IMR-90 (cell line): ENCODE measurements around the gene ACSF2. TPM values are rescaled to one million over a fixed set of nuclear protein-coding genes. Genes with fewer than 3 reads are reported as not detected.

Experiments used
- ATAC-seq: fragments of 200-7000 bp; cut with Tn5 transposase; 2 replicates; pipeline ENCODE4 v1.9.1; 2020; ENCODE audit warnings: low read depth, mild to moderate bottlenecking, moderate library complexity
- BruUV-seq: library from RNA; stranded (reverse); fragments of 400-500 nt; replicated peaks from 2 replicates; lab custom pipeline; 2021; lab: Mats Ljungman, UMichigan
- CTCF ChIA-PET: fragments of 300-600 bp; formaldehyde crosslinking; extraction: SDS; loops from one replicate; lab custom pipeline; 2021; ENCODE audit warnings: antibody characterized with exemption; lab: Yijun Ruan, JAX
- POLR2A ChIA-PET: fragments of 300-600 bp; sonication (Branson Sonifier 250); formaldehyde crosslinking; loops from one replicate; lab custom pipeline; 2022; ENCODE audit warnings: antibody characterized with exemption; ENCODE audit not compliant: unreplicated experiment; lab: Charles Lee
- DNase-seq: peaks from one replicate; pipeline ENCODE4 v3.0.0; 2013
- H2AFZ ChIP-seq: replicated peaks from 2 replicates; pipeline ENCODE3; 2013; ENCODE audit warnings: low read length, mild to moderate bottlenecking; ENCODE audit not compliant: poor library complexity
- H2AK5ac ChIP-seq: 2 replicates; pipeline ENCODE4 v1.6.1; 2013; ENCODE audit warnings: low read depth, low read length, inconsistent platforms
- H2AK9ac ChIP-seq: replicated peaks from 2 replicates; pipeline ENCODE3; 2013; ENCODE audit warnings: mild to moderate bottlenecking, low read depth, low read length, moderate library complexity; ENCODE audit not compliant: poor library complexity
- H2BK120ac ChIP-seq: 2 replicates; pipeline ENCODE4 v1.6.1; 2013; ENCODE audit warnings: low read depth, low read length, inconsistent platforms
- H2BK15ac ChIP-seq: 3 replicates; pipeline ENCODE4 v1.6.1; 2013; ENCODE audit warnings: low read depth, low read length, inconsistent platforms
- H2BK20ac ChIP-seq: 2 replicates; pipeline ENCODE4 v1.6.1; 2013; ENCODE audit warnings: low read depth, mild to moderate bottlenecking, inconsistent platforms, low read length, moderate library complexity
- H2BK5ac ChIP-seq: 2 replicates; pipeline ENCODE4 v1.6.1; 2013; ENCODE audit warnings: mild to moderate bottlenecking, low read depth, low read length, inconsistent platforms; ENCODE audit not compliant: poor library complexity, severe bottlenecking
- H3K14ac ChIP-seq: replicated peaks from 2 replicates; pipeline ENCODE4 v1.6.1; 2013; ENCODE audit warnings: low read depth, low read length, inconsistent platforms
- H3K18ac ChIP-seq: 2 replicates; pipeline ENCODE4 v1.6.1; 2013; ENCODE audit warnings: low read depth, low read length, control low read depth
- H3K23ac ChIP-seq: 2 replicates; pipeline ENCODE4 v1.6.1; 2013; ENCODE audit warnings: low read depth, low read length, inconsistent platforms
- H3K27ac ChIP-seq: 2 replicates; pipeline ENCODE4 v1.5.1; 2013; ENCODE audit warnings: mild to moderate bottlenecking, control low read depth, low read length; ENCODE audit not compliant: insufficient read depth
- H3K27me3 ChIP-seq: 2 replicates; pipeline ENCODE4 v1.6.1; 2013; ENCODE audit warnings: low read length; ENCODE audit not compliant: control insufficient read depth, insufficient read depth
- H3K36me3 ChIP-seq: 2 replicates; pipeline ENCODE4 v1.6.1; 2013; ENCODE audit warnings: low read length, mixed read lengths; ENCODE audit not compliant: control insufficient read depth, insufficient read depth
- H3K4ac ChIP-seq: 2 replicates; pipeline ENCODE4 v1.6.1; 2013; ENCODE audit warnings: low read depth, low read length, inconsistent platforms
- H3K4me1 ChIP-seq: 2 replicates; pipeline ENCODE4 v1.6.1; 2013; ENCODE audit warnings: low read length, mixed read lengths; ENCODE audit not compliant: control insufficient read depth, insufficient read depth
- H3K4me2 ChIP-seq: 2 replicates; pipeline ENCODE4 v1.6.1; 2013; ENCODE audit warnings: low read depth, mild to moderate bottlenecking, control low read depth, low read length, moderate library complexity
- H3K4me3 ChIP-seq: 2 replicates; pipeline ENCODE4 v1.5.1; 2013; ENCODE audit warnings: low read depth, mild to moderate bottlenecking, control low read depth, low read length, moderate library complexity; ENCODE audit not compliant: insufficient read depth
- H3K56ac ChIP-seq: 2 replicates; pipeline ENCODE4 v1.6.1; 2013; ENCODE audit warnings: low read length, inconsistent platforms; ENCODE audit not compliant: insufficient read depth; ENCODE audit errors: extremely low read depth
- H3K79me1 ChIP-seq, 2 experiments: 2 replicates each; pipeline ENCODE4 v1.6.1; 2013; ENCODE audit warnings: low read length in 2 of 2, inconsistent platforms in 1 of 2, low read depth in 1 of 2
- H3K9ac ChIP-seq: 2 replicates; pipeline ENCODE4 v1.6.1; 2013; ENCODE audit warnings: low read depth, low read length, control low read depth
- H3K9me1 ChIP-seq: 2 replicates; pipeline ENCODE4 v1.6.1; 2013; ENCODE audit warnings: low read length, inconsistent platforms; ENCODE audit not compliant: insufficient read depth
- H3K9me3 ChIP-seq: 2 replicates; pipeline ENCODE4 v1.6.1; 2013; ENCODE audit warnings: low read length; ENCODE audit not compliant: control insufficient read depth, insufficient read depth
- H4K20me1 ChIP-seq: 2 replicates; pipeline ENCODE4 v1.6.1; 2013; ENCODE audit warnings: low read length, inconsistent platforms; ENCODE audit not compliant: insufficient read depth
- H4K5ac ChIP-seq: 2 replicates; pipeline ENCODE4 v1.6.1; 2013; ENCODE audit warnings: mild to moderate bottlenecking, low read depth, low read length, control low read depth
- H4K8ac ChIP-seq, 2 experiments: 2 replicates each; pipeline ENCODE4 v1.6.1; 2013; ENCODE audit warnings: low read depth in 2 of 2, low read length in 2 of 2, control low read depth in 1 of 2, inconsistent platforms in 1 of 2
- H4K91ac ChIP-seq: 2 replicates; pipeline ENCODE4 v1.6.1; 2013; ENCODE audit warnings: low read depth, low read length, inconsistent platforms; ENCODE audit not compliant: insufficient read depth
- BHLHE40 ChIP-seq: fragments of 150-350 bp; IDR thresholded peaks from 2 replicates; pipeline ENCODE4 v1.6.1; 2016; ENCODE audit warnings: mild to moderate bottlenecking, low read depth, low read length
- CTCF ChIP-seq: conservative IDR thresholded peaks from 2 replicates; pipeline ENCODE4 v1.5.1; 2012; ENCODE audit warnings: mild to moderate bottlenecking, low read depth, low read length, improper control_type of control experiment
- MAZ ChIP-seq: IDR thresholded peaks from 2 replicates; pipeline ENCODE4 v1.6.1; 2012; ENCODE audit warnings: low read depth, mild to moderate bottlenecking, low read length, improper control_type of control experiment, moderate library complexity, borderline replicate concordance
- SMC3 ChIP-seq: fragments of 150-350 bp; IDR thresholded peaks from 2 replicates; pipeline ENCODE4 v1.6.1; 2016; ENCODE audit warnings: low read depth, mild to moderate bottlenecking, antibody characterized with exemption, low read length, moderate library complexity
- WGBS, 2 experiments: methylation state at CpG; one replicate each; pipeline versions ENCODE4 v1.1.5 to v1.1.7; 2013; ENCODE audit warnings: missing lambda C conversion rate in 2 of 2; ENCODE audit not compliant: insufficient read length in 1 of 2; ENCODE audit errors: extremely low coverage in 2 of 2; 5-methylcytosine and 5-hydroxymethylcytosine counted together
- dilution Hi-C: fragments of 300-500 bp; cut with HindIII; formaldehyde crosslinking; loops from one replicate; pipeline ENCODE4 v1.14.3; 2018; ENCODE audit warnings: low sequenced_read_pairs; ENCODE audit not compliant: unreplicated experiment
- in situ Hi-C: fragments of 300-500 bp; cut with MboI; formaldehyde crosslinking; loops from 3 replicates; pipeline ENCODE4 v1.14.3; 2019; ENCODE audit warnings: low sequenced_read_pairs, inconsistent platforms, mixed read lengths
- intact Hi-C: fragments of 100-400 bp; cut with micrococcal nuclease; formaldehyde crosslinking; loops from 2 replicates; pipeline ENCODE4 v1.10.0; 2022
- polyA plus RNA-seq, 3 experiments: library from polyadenylated mRNA; depleted of rRNA; stranded (reverse); fragments of >200 nt; gene quantifications; 2 replicates each; pipeline ENCODE4 v1.2.3, GENCODE V29; 2012; ENCODE audit warnings: low replicate concordance in 1 of 3
- total RNA-seq: library from RNA; depleted of rRNA; stranded (reverse); fragments of >200 nt; gene quantifications from 2 replicates; pipeline ENCODE4 v1.2.3, GENCODE V29; 2012

ACSF2 gene
- total and polyA plus RNA-seq, 2 of the 4 experiments (the other 2 are of a cell fraction): 18.5 to 27.2 TPM

GRCh38 chr17:50507871-50508572, 82.0 kb downstream of the ACSF2 start, which contains the start of gene MYCBPAP:
Gene MYCBPAP (plus strand): TSS chr17:50508439. CDS start chr17:50508675, 236 bp downstream.
- Histone ChIP-seq H3K4ac (peak within 1 kb of the TSS; percentile 89), H3K27ac (peak within 1 kb of the TSS; percentile 6), H3K9me1 (peaks cover 16% of the 10 kb centered on the region), H3K4me3 (peak within 1 kb of the TSS; percentile 43), H3K27me3 (no peaks in the 10 kb centered on the region; the same call in 1 of the 2 replicates), H4K5ac (peak within 1 kb of the TSS; percentile 90), H4K91ac (peak within 1 kb of the TSS; percentile 76), H3K36me3 (no peaks in the 10 kb centered on the region), H2BK15ac (no peak within 1 kb of the TSS), H4K20me1 (no peaks in the 10 kb centered on the region), H2BK5ac (no peak within 1 kb of the TSS), H2BK120ac (peak within 1 kb of the TSS; percentile 33), H3K14ac (peak within 1 kb of the TSS; percentile 91), H3K4me2 (peak within 1 kb of the TSS; percentile 62), H2AK5ac (peak within 1 kb of the TSS; percentile 67; the same call in 1 of the 2 replicates), H3K9ac (peak within 1 kb of the TSS; percentile 53), H3K56ac (peak within 1 kb of the TSS; percentile 17; the same call in 1 of the 2 replicates), H2AK9ac (peak within 1 kb of the TSS; percentile 69), H3K18ac (no peak within 1 kb of the TSS; the same call in 1 of the 2 replicates), H3K4me1 (peaks cover 4% of the 10 kb centered on the region), H3K23ac (peak within 1 kb of the TSS; percentile 56), H2AFZ (peak within 1 kb of the TSS; percentile 96), H2BK20ac (no peak within 1 kb of the TSS), H3K9me3 (no peaks in the 10 kb centered on the region), H4K8ac (peak within 1 kb of the TSS; percentile 97 to 98), H3K79me1 (peaks cover 0 to 3% of the 10 kb centered on the region in 2 experiments; a peak in 1 of 4 replicates)
- TF ChIP-seq MAZ (peak; percentile 22; the same call in 1 of the 2 replicates), SMC3 (no peak), BHLHE40 (no peak), CTCF (0 out of 2 replicates have a peak, but pooled peaks have one; percentile 9)
- DNase-seq (peak; percentile 68), ATAC-seq (peak; percentile 85)
- intact Hi-C loops: no loop called here
- no TSS peak for BruUV-seq
- WGBS, 2 experiments: 8% methylated on average over 31 of the region's 66 CpGs; no CpG with 5 or more reads in 1 of the 2 experiments
- ChIA-PET CTCF (no interaction called here), POLR2A (no interaction called here)
- in situ Hi-C loops: no loop called here
- dilution Hi-C loops: no loop called here
